ENCODE data around the gene C1orf50.

The C1orf50 gene

GRCh38 chr1:42824481-42825035 lies 57.5 kb downstream of the C1orf50 start:
- DNase-seq (ENCODE audit: extremely low spot score): no peak
- POLR2A ChIA-PET: no interaction called here
- TF ChIP-seq, protein P1, sequence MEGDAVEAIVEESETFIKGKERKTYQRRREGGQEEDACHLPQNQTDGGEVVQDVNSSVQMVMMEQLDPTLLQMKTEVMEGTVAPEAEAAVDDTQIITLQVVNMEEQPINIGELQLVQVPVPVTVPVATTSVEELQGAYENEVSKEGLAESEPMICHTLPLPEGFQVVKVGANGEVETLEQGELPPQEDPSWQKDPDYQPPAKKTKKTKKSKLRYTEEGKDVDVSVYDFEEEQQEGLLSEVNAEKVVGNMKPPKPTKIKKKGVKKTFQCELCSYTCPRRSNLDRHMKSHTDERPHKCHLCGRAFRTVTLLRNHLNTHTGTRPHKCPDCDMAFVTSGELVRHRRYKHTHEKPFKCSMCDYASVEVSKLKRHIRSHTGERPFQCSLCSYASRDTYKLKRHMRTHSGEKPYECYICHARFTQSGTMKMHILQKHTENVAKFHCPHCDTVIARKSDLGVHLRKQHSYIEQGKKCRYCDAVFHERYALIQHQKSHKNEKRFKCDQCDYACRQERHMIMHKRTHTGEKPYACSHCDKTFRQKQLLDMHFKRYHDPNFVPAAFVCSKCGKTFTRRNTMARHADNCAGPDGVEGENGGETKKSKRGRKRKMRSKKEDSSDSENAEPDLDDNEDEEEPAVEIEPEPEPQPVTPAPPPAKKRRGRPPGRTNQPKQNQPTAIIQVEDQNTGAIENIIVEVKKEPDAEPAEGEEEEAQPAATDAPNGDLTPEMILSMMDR (IDR thresholded peaks at IDR 0.05; ENCODE audit: control extremely low read depth, extremely low read depth, low read depth, missing control alignments): no peak
- CTCF ChIA-PET: interaction anchor here (1.3 to 2.1 kb wide), 4 partner anchors 14 to 99 kb away, joined by 3 to 6 read pairs (median 3); partner anchors contain the start of gene ZNF691

GRCh38 chr1:42825036-42825851 lies 58.2 kb downstream of the C1orf50 start:
- DNase-seq (ENCODE audit: extremely low spot score): no peak
- POLR2A ChIA-PET: no interaction called here
- TF ChIP-seq, protein P1 (IDR thresholded peaks at IDR 0.05; ENCODE audit: control extremely low read depth, extremely low read depth, low read depth, missing control alignments): no peak
- CTCF ChIA-PET: interaction anchor here (1.3 to 2.1 kb wide), 4 partner anchors 13 to 98 kb away, joined by 3 to 6 read pairs (median 3); partner anchors contain the start of gene ZNF691

Measured in GM10248 (cell line).